Brain microvascular endothelial cell (primary cell): ENCODE measurements around the gene CNTNAP2.

ENCODE experiments used
- DNase-seq: peaks from one replicate; pipeline ENCODE4 v3.0.0-alpha.2; 2020
- H3K27ac ChIP-seq: fragments of 250-450 bp; sonication (Bioruptor Pico); 2 replicates; pipeline ENCODE4 v1.5.1; 2020; ENCODE audit warnings: mild to moderate bottlenecking, moderate library complexity
- H3K27me3 ChIP-seq: fragments of 250-450 bp; sonication (Bioruptor Pico); replicated peaks from 2 replicates; pipeline ENCODE4 v1.5.1; 2020; ENCODE audit warnings: mild to moderate bottlenecking
- H3K36me3 ChIP-seq: fragments of 250-450 bp; sonication (Bioruptor Pico); replicated peaks from 2 replicates; pipeline ENCODE4 v1.5.1; 2020; ENCODE audit warnings: mild to moderate bottlenecking
- H3K4me3 ChIP-seq: 2 replicates; pipeline ENCODE4 v1.5.1; 2011; ENCODE audit warnings: low read depth, mild to moderate bottlenecking, control low read depth, low read length, moderate library complexity
- CTCF ChIP-seq: IDR thresholded peaks from 2 replicates; pipeline ENCODE4 v1.5.1; 2011; ENCODE audit warnings: low read depth, mild to moderate bottlenecking, moderate library complexity, low read length, control low read depth, inconsistent platforms; ENCODE audit errors: missing control alignments
- in situ Hi-C: cut with HindIII; loops from 2 replicates; pipeline ENCODE4 v1.10.0; 2017; ENCODE audit warnings: low sequenced_read_pairs, low pct_ligation_motif_present

Gene CNTNAP2

GRCh38 chr7:146956853-146957252 is 840.3 kb downstream of the CNTNAP2 start:
- H3K27ac ChIP-seq = no peak overlapping the region
- DNase-seq = no peak
- TF ChIP-seq CTCF = no peak
- no peaks in the 10 kb centered on the region for H3K27me3 ChIP-seq
- H3K4me3 ChIP-seq = no peak overlapping the region
- H3K36me3 ChIP-seq = no peaks in the 10 kb centered on the region
- in situ Hi-C loops = no loop called here

- H3K4me3 ChIP-seq = no peak overlapping the region
- H3K27me3 ChIP-seq = no peaks in the 10 kb centered on the region
- no peak for DNase-seq
- in situ Hi-C loops = no loop called here
- peak overlapping the region; percentile 21 for H3K27ac ChIP-seq
- no peaks in the 10 kb centered on the region for H3K36me3 ChIP-seq
- peak; percentile 13 for TF ChIP-seq CTCF
Measured at GRCh38 chr7:146960773-146961391, 844.3 kb downstream of the CNTNAP2 start.

DNA sequence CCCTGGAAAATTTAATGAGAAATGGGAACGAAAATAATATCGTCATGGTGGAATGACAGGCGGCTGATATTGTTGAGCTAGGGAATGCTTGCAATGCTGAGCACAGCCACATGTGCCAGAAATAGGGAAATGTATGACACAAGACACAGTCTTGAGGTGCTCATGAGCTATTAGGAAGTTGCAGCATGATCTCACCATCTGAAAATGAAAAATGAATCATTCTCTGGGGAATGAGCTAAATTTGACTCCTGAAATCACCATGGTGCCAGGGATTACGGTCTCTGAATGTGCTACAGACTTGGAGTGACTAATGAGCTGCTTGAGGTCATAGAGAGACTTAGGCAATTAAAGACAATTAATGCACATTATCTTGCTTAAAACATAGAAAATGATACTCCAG is 845.0 kb downstream of the CNTNAP2 start:
- Histone ChIP-seq H3K27ac (peak overlapping the region; percentile 21), H3K4me3 (peak overlapping the region; percentile 6), H3K27me3 (no peaks in the 10 kb centered on the region), H3K36me3 (no peaks in the 10 kb centered on the region)
- TF ChIP-seq CTCF = no peak
- in situ Hi-C loops = no loop called here
- DNase-seq = peak; percentile 94

DNA sequence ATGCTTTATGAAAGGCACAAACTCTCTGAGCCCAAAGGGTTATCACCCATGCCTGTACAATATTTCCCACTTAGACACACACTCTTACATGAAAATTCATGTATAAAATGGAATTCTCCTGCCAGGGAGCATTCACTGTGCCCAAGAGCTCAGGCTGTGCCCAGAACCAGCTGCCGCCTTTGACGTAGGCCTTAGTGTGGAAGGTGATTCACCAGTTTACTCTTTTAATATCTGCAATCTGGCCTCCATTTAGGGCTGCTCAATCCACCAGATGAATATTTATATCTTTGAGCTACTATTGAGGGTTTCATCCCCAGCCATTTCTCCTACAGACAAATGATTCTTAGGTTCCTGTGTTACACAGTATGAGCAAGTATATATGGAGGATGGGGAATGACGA is 849.7 kb downstream of the CNTNAP2 start:
- no peak for TF ChIP-seq CTCF
- DNase-seq = no peak
- in situ Hi-C loops = no loop called here
- H3K4me3 ChIP-seq = no peak overlapping the region
- H3K27ac ChIP-seq = no peak overlapping the region
- no peaks in the 10 kb centered on the region for H3K36me3 ChIP-seq
- no peaks in the 10 kb centered on the region for H3K27me3 ChIP-seq

GRCh38 chr7:146982482-146982881 is 865.9 kb downstream of the CNTNAP2 start:
- TF ChIP-seq CTCF = no peak
- H3K36me3 ChIP-seq = no peaks in the 10 kb centered on the region
- no peak overlapping the region for H3K27ac ChIP-seq
- in situ Hi-C loops = no loop called here
- no peak for DNase-seq
- no peak overlapping the region for H3K4me3 ChIP-seq
- no peaks in the 10 kb centered on the region for H3K27me3 ChIP-seq

GRCh38 chr7:146991596-146991995 is 875.0 kb downstream of the CNTNAP2 start:
- in situ Hi-C loops = no loop called here
- Histone ChIP-seq H3K27me3 (no peaks in the 10 kb centered on the region), H3K36me3 (no peaks in the 10 kb centered on the region), H3K4me3 (no peak overlapping the region), H3K27ac (no peak overlapping the region)
- TF ChIP-seq CTCF = no peak
- no peak for DNase-seq
